GM21825 (cell line): ENCODE data around the gene SEZ6.

ENCODE experiments used
- ATAC-seq: cut with Tn5 transposase; IDR thresholded peaks from one replicate; pipeline ENCODE4 v1.9.1; 2021; ENCODE audit warnings: mild to moderate bottlenecking, moderate library complexity; ENCODE audit not compliant: unreplicated experiment

Gene SEZ6

GRCh38 chr17:29038085-29038795 lies 32.4 kb upstream of the SEZ6 start:
- ATAC-seq, result no peak

- no peak for ATAC-seq
Measured at GRCh38 chr17:29037739-29038084, 31.9 kb upstream of the SEZ6 start.

DNA sequence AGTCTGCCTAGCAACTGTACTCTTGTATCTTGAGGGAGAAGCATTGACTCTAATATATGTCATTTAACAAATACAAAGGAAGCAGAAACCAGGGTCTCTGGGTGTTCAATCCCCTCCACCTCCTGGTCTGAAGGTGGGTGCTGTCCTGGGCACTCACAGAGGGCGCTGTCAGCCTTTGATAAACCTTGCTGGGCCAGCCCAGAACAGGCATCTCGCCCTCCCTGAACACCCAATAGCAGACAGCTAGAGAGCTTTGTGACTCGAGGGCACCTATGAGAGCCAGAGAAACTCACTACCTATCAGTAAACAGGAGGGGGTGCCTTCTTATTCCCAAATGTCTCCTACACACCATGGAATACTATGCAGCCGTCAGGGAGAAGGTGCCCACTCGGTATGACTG lies 30.8 kb upstream of the SEZ6 start:
- no peak for ATAC-seq

- ATAC-seq, result no peak
Measured at GRCh38 chr17:29034510-29034909, 28.7 kb upstream of the SEZ6 start.

DNA sequence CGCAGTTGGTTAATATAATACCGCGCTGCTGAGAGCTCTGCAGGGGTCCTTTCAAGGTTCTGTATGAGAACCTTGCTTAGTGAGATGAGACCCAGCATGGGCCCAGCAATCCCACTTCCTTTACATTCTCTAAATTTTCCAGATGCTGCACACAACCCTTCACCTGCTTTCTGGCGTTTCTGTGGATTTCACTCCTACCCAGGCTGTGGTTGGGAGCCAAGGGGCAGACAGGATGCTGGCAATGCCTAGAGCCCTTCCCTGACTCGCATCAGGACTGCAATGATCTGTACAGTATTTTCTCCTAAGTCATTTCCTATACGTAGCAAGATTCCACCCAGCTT lies 27.0 kb upstream of the SEZ6 start:
- no peak for ATAC-seq

DNA sequence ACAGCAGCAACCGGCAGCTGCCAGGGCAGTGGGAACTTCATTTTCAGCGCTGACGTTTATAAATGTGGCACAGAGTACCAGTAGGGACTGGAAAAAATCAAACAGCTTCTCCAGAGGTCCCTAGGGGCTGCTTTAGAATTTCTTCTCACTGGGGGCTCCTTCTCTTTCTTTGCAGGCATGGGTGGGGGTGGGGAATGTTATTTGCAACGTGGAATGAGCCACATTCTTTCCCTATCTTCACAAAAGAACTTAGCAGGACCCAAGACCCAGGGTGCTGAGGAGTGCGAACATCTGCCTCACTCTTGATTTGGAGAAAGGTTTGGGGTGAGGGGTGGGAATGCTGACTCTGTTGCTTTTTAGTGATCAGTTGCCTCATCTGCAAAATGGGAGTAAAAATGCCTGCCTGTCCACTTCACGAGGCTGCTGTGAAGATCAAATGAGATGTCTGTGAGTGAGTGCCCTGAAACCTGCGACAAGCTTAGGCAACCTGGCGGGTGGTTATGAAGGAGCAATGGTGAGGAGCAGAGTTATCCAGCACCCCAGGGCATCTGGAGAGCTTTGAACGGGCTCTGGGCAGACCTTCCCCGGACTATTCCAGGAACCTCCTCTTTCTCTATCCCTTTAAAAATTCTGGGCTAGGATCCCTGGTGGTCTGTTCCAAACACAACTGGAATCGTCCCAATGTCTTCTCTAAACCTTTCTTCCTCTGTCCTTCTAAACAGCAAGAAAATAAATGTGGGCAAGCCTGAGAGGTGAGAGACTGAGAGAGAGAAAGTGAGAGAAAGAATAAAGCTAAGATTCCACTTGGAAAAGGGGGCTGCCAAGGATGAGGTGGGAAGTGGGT lies 26.4 kb upstream of the SEZ6 start:
- ATAC-seq, result no peak

- no peak for ATAC-seq
Measured at GRCh38 chr17:29031488-29031887, 25.7 kb upstream of the SEZ6 start.

DNA sequence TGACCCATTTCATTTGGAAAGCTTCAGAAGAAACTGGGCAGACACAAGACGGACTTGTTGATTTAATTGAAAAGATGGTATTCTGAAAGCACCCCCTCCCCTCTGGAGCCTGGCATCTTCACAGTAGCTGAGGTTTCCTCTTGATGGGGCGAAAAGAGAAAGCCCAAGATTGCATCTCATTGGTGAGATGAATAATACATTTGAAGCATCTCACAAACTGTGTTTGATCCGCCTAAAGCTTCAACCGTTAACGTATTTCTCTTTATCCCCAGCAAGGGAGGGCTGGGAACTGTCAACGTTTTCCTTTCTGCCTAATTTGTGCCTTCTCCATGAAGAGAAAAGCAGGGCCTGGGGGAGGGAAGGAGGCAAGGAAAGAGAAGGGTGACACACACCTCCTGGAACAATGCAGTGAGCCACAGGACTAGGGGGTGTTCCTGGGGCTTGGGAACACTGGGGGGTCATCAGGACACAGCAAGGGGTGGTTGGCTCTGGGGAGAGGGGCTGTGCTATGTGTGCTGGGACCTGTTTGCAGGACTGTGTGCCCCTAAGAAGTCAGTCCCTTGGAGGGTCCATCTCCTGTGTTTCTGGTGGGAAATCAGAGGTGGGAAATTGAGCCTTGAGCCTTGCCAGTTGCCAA lies 18.6 kb upstream of the SEZ6 start:
- ATAC-seq, result no peak

GRCh38 chr17:29022074-29022473 lies 16.2 kb upstream of the SEZ6 start:
- ATAC-seq, result no peak

DNA sequence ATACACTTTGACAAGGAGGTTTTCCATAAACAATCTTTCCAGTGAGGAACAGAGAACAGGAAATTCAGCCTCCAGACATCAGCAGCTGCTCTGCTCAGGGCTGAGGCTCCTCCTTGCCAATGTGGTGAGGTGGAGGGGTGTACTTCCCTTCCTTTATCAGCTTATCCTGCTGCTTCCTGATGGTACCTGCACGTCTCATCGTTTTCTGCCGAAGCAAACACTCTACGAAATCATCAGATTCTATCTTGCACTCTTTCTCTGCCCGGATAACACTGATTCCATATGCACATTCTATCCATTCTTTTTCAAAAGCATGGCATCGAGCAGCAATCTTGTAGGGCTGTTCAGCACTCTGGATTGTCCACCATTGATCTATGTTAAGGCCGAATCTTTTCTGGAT lies 15.4 kb upstream of the SEZ6 start:
- ATAC-seq, result no peak

DNA sequence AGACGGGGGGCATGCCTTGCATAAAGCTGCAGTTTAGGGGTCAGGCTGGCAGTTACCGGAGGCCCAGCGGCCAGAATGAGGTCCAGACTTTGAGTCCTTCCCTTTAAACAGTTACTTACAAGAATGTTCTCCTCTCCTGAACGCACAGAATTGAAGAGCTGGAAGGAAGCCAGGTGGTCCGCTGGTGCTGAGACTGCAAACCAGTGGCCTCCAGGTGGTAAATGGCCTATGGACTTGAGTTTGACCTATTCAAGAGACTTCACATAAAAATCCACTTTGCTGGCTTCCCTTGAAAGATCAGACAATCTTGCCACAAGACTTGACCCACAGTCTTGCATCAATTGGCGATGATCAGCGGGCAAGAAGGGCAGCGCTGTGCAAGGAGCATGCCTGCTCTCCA lies 14.7 kb upstream of the SEZ6 start:
- ATAC-seq, result no peak

- no peak for ATAC-seq
Measured at GRCh38 chr17:29019475-29020181, 13.8 kb upstream of the SEZ6 start.

- ATAC-seq, result no peak
Measured at GRCh38 chr17:29018788-29019474, 13.1 kb upstream of the SEZ6 start.

GRCh38 chr17:29016345-29017210 lies 10.7 kb upstream of the SEZ6 start:
- ATAC-seq, result no peak

- ATAC-seq, result no peak
Measured at GRCh38 chr17:29014716-29015115, 8.9 kb upstream of the SEZ6 start.

- ATAC-seq, result no peak
Measured at GRCh38 chr17:29012535-29012934, 6.7 kb upstream of the SEZ6 start.

- ATAC-seq, result no peak
Measured at GRCh38 chr17:29010586-29010985, 4.8 kb upstream of the SEZ6 start.

- no peak for ATAC-seq
Measured at GRCh38 chr17:29010129-29010528, 4.3 kb upstream of the SEZ6 start.

DNA sequence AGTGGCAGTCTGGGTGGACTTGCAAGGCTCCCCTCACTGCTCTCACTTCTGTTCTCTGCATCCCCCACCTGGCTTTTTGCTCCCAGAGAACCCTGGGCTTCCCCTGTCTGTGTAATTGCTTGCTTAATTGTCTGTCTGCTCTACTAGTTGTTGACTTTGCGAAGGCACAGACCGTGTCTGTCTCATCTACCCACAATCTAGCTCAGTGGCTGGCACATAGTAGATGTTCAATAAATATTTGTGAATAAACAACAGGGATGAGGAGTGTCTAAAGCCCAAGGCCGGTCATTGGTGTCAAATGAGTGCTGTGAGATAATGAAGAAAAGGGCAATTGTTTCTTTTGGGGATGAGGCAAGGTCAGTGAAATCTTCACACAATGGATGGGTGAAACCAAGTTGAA lies 2.8 kb upstream of the SEZ6 start:
- ATAC-seq, result no peak

- ATAC-seq, result no peak
Measured at GRCh38 chr17:29007860-29008455, 2.1 kb upstream of the SEZ6 start.
